GM18907 (cell line): ENCODE data around the gene LEMD2.
A peak's percentile ranks its signal among the peaks of the same experiment; 100 is the strongest.
"Not testable (repeated sequence)": the region's sequence is repeated elsewhere in the genome, so short reads cannot be mapped to it uniquely, and the experiment has no call there.

Experiments used
- ATAC-seq: cut with Tn5 transposase; IDR thresholded peaks from one replicate; pipeline ENCODE4 v1.9.1; 2021; ENCODE audit warnings: mild to moderate bottlenecking, moderate library complexity; ENCODE audit not compliant: unreplicated experiment

The LEMD2 gene

DNA sequence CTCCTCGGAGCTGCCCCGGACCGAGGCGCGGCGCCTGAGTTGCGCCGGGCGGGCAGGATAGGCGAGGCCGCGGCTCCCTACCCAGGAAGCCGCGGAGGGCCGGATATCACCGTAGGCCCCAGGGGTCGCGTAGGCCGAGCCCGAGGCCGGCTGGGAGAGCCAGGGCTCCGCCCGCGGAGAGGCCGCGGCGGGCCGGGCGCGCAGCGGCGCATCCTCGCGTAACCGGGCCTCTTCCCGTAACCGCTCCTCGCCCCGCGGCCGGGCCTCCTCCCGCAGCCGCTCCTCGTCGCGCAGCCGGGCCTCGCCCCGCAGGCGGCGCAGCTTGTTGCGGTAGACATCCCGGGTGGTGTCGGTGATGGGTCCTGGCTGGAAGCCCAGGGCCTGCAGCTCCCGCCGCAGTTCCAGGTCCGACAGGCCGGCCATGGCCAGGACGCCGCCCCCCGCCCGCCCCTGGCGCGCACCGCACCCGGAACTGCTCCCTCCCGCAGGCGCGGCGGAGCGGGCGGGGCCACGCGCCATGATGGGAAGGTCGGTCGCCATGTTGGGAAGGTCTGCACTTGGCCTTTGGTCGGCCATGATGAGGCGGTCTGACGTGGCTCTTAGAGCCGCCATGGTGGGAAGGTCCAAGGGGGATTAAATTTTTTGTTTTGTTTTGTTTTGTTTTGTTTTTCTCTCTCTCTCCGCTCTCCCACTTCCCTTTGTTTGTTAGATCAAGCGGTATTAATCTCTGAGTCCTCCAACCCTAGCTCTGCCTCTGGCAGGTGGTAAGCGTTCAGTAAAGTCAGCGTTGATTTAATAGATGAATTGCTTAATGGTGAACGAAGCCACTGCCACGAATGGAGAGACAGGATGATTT lies at the start of gene LEMD2:
Gene LEMD2 (minus strand): TSS at position 437 of the 856 bp plus-strand sequence. CDS start 14 bp downstream, at position 423.
- ATAC-seq: peak; percentile 85

DNA sequence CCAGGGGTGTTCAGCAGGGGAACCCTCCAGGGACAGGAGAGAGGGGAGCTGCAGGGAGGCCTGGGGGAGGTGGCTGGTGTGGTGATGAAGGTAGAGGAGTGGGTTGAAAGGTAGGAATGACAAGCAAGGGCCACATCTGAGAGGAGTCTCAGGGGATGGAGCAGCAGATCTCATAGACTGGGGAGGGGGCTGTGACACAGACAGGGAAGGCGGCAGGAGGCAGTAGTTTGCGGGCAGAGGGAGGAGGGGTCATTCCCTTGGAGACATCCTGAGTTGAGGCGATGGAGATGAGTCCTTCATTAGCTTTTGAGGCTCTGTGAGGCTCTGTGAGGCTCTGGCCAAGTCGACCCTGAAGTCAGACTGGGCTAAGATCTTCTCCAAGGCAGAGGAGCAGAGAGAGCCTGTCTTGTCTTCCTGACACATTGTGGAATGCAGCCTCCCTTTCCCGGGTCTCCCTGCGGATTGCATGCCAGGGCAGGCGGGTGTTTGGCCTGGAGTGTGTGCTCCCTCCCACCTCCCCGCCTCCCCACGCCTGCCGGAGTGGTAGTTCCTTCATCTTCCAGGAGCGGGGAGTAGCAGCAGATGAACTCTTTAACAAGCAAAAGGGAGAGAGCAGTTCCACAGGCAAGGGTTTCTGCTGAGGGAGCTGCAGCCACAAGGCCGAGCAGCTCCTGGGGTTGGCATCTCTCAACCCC lies 49.2 kb upstream of the LEMD2 start:
- ATAC-seq: no peak

DNA sequence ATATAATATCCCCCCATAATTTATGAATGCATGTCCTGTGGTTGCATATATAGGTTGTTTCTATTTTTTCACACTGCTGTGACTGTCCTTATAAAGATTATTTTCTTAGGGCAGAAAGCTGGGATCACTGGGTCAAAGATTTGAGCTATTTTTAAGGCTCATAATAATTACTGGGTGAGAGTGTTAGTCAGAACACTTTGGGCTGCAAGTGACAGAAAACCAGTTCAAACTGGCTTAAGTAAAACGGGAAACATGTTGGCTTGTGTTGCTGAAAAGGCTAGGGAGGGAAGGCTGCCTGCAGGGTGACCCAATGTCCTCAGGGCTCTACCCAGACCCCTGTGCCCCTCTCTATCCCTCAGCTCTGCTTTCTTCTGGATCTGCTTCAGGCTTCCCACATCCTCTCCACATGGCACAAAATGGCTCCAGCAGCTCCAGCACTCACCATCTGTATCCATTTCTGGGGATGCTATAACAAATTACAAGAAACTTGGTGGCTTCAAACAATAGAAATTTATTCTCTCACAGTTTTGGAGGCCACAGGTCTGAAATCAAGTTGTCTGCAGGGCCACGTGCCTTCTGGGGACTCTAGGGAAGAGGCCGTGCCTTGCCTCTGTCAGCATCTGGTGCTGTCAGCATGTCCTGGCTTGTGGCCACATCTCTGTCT lies 48.0 kb upstream of the LEMD2 start:
- no peak for ATAC-seq

DNA sequence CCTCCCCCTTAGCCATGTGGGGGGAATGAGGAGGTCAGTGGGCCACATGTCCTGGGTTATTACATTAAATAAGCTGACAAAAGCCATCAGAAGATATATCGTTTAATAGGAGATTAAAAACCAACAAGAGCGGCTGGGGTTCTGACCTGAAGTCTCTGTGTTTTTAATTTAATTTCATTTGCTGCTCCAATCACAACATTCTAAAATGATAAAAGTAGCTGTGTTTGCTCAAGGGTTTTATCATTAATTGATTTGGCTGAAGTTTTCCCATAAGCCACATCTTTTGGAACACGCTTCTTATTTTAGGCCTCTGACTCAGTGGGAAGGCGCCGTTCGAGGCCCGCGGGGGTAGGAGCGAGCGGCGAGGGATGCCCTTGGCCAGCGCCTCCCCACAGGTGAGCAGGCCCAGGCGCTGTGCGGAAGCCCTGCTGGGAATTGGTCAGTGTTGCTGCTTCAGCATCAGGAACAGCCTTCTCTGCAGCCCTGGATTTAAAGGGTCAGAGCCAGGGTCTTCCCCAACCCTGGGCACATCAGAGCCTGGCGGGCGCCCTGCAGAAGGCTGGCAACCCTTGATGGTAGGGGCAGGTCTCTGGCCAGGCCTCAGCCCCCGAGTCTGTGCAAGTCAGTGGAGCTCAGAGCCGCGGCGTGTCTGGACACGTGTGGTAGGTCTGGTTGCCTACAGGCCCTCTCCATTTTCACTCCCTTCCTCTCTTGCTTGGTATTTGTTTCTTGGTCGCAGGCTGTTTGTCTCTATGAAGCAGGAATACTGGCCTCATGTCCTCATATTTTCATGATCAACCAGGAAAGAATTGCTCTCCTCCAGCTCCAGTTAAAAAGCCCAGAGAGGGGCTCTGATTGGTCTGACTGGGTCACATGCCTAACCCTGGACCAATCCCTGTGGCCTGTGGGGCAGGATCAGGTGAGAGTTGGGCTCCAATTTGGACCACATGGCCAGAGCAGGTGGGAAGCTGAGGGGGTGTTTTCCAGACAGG lies 45.8 kb upstream of the LEMD2 start:
- no peak for ATAC-seq

DNA sequence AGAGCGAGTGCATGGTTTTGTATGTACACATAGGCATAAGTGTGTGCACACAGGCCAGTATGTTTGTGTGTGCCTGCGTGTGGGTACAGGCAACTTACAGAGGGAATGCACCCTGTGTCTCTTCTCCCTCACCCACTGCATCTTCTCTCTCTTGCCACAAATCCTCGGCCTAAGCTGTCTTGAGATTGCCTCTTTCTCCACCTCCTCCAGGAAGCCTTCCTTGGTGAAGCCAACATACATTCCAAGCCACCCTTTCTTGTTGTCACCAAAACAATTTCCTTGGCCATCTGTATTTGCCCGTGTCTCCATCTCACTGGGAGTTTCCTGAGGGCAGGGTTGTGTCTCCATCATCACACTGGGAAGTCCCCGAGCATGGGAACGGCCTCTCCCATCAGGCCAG lies 44.7 kb upstream of the LEMD2 start:
- no peak for ATAC-seq

DNA sequence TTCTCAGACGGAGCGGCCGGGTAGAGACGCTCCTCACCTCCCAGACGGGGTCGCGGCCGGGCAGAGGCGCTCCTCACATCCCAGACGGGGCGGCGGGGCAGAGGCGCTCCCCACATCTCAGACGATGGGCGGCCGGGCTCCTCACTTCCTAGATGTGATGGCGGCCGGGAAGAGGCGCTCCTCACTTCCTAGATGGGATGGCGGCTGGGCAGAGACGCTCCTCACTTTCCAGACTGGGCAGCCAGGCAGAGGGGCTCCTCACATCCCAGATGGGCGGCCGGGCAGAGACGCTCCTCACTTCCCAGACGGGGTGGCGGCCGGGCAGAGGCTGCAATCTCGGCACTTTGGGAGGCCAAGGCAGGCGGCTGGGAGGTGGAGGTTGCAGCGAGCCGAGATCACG lies 43.9 kb upstream of the LEMD2 start:
- not testable (repeated sequence) for ATAC-seq

DNA sequence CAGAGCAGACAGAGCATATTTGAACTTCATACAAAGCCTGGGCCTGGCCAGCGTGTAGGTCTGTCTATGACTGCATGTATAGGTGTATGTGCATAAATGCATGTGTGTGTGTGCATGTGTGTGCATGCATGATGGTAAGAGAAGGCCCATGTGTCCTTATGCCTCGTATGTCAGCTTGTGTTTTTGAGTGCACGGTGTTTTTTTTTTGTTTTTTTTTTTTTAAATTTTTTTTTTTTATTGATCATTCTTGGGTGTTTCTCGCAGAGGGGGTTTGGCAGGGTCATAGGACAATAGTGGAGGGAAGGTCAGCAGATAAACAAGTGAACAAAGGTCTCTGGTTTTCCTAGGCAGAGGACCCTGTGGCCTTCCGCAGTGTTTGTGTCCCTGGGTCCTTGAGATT lies 42.8 kb upstream of the LEMD2 start:
- not testable (repeated sequence) for ATAC-seq

DNA sequence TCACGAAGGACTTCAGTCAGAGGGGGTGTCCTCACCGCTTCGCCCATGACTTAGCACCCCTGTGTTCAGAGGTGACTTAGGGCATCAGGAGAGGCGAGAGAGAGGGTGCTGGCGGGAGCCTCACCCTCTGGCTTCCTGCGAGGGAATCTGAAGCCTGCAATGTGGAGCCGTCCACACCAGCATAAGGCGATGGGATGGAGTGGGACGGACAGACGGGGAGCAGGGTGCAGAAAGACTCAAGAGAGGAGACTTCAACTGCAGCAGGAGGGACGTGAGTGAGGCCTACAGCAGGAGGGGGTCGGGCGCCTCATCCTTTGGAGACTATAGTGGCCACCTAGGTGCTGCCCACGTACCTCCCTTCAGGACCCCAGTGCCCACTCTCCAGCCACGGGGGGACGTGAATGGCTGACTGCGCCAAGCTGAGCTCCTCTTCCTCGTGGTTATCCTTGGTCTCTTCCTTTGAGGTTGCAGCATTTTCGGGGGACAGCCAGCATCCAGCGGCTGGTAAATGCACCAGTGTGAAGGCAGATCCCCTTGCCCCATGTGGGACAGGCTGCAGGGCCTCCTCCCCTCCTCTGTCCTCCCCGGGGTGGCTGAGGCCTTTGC lies 41.8 kb upstream of the LEMD2 start:
- ATAC-seq: no peak

DNA sequence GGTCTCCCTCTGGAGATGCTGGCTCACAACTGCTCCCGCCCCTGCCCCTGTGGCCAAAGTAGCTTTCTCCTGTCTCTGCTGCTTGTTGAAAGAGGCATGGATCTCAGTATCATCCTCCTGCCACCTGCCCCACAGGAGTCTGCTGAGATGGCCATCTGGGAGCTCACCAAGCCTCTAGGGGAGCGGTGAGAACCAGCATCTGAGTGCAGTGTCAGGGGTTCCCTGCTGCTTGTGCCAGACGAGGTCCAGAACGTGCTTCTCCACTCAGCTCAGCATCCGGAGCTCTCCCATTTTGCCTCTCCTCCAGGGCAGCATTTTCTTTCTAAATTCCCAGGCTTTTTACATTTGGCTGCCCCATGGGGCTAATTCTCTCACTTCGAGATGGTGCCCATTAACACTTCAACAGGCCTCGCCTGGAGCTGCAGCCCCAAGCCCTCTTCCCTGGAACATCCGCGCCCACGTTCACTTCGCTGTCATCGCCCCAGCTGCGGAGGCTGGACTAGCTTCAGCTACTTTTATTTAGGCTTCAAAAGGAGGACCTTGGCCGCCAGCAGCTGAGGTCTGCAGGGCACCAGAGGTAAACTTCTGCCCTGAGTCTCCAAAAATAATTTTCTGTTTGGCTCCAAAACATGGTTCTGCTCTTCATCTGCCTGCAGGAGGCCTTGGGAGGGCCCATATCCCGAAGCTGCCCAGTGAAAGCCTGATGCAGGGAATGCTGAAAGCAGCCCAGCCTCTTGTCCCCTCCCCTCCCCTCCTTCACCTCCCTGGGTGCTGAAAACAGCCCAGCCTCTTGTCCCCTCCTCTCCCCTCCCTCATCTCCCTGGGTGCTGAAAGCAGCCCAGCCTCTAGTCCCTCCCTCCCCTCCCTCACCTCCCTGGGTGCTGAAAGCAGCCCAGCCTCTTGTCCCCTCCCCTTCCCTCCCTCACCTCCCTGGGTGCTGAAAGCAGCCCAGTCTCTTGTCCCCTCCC lies 40.1 kb upstream of the LEMD2 start:
- ATAC-seq: no peak

DNA sequence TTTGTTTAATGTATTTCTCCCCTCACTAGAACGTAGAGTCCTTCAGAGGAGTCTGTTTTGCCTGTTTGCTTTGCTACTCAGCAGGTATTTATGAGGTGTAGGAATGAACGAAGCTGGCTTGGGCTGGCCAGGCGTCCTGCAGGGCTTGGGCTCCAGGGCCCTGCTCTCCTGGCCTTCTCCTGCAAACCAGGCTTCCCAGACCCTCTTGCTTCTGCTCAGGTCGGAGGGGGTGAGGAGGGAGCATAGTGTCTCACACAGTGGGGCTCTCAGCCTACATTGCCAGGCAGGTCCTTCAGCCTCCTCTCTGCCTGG lies 39.5 kb upstream of the LEMD2 start:
- no peak for ATAC-seq

DNA sequence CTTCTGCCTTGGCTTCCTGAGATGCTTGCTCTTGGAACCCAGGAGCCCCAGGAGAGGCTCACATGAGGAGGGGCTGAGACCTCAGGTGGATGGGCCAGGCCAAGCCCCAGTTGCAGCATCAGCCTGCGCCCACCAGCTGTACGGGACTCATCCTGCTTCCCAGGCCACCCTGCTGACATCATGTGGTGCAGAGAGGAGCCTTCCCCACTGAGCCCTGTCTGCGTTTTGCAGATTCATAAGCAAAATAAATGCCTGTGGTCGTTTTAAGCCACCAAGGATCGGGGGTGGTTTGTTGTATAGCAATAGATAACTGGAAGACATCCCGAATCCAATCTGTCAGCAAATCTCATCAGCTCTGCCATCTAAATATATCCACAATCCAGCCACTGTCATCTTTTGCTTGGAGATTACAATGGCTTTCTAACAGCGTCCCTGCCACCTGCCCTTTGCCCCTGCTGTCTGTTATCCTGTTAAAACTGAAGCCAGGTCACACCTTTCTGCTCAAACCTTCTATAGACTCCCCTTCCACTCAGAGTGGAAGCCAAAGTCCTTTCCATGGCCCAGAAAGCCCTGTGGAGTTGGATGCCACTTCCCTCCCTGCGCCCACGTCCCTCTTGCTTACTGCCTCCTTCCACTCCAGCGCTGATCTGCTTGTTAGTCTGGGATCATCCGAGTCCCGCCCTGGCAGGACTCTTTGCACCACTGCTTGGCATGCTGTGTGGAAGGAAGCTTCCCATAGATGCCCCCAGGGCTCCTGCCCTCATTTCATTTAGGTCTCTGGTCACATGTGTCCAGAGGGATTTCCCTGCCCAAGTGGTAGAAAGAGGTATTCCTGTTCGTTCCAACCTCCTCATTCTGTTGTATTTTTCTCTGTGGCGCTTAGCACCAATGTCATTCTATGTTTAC lies 38.9 kb upstream of the LEMD2 start:
- ATAC-seq: no peak

DNA sequence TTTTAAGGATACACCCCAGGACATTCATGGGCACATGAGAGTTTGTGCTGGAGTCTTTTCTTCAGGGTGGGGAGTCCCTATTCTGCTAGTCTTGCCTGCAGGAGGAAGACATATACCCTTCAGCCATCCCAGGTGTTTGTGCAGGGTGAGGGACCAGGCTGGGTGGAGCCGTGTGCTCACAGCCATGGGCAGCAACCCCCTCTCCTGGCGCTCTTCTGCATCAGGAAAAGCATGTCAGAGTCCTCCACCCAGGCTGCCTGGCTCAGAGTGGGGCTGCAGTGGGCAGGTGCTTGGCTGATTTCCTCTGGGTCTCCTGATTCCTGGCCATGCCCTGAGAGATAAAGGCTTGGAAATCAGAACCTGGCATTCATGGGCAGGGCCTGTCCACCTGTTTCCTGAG lies 37.6 kb upstream of the LEMD2 start:
- no peak for ATAC-seq

DNA sequence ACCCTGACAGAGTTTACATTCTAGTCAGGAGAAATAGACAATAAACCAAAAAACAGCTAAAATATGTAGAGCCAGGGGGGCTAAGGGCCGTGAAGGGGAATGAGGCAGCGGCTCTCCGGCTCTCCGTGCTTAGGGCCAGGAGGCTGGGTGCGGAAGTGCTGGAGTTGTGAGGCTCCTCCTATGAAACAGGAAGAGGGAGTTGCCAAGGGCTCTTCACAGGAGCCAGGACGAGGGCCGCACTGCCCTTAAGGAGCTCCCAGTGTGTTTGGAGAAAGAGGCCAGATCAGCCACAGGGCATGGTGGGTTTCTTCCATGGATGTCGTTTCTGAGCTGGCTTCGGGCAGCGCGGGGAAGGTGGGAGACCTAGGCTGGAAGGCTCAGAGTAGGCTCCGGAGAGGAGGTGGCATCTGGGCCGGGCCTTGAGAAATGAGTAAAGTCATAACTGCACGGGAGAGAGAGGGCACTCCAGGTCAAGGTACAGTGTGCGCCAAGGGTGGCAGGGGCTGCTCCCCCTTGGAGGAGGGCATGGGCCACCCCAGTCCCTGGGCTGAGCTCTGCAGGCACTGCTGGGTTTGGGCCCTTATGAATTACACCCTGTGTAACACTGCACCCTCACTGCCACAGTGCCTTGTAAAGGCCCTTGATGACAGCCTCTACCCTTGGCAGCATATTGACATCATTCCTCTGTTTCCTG lies 35.7 kb upstream of the LEMD2 start:
- ATAC-seq: no peak

DNA sequence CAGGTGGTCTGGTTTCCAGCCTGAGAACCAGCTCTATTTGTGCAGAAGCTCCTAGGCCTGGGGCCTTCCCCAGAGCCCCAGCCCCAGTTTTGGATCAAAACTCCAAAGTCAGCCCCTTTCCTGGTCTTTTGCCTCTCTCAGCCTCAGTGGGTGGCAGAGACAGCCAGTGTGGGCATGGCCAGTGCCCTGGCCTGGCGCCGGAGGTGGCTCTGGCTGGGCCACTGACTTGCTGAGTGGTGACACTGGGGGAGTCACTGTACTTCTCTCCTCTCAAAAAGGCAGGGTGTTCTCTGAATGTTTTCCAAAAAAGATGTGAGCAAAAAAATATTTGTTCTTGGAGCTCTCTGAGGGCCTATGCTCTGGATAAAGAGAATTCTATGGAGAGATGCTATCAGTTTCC lies 34.9 kb upstream of the LEMD2 start:
- no peak for ATAC-seq

DNA sequence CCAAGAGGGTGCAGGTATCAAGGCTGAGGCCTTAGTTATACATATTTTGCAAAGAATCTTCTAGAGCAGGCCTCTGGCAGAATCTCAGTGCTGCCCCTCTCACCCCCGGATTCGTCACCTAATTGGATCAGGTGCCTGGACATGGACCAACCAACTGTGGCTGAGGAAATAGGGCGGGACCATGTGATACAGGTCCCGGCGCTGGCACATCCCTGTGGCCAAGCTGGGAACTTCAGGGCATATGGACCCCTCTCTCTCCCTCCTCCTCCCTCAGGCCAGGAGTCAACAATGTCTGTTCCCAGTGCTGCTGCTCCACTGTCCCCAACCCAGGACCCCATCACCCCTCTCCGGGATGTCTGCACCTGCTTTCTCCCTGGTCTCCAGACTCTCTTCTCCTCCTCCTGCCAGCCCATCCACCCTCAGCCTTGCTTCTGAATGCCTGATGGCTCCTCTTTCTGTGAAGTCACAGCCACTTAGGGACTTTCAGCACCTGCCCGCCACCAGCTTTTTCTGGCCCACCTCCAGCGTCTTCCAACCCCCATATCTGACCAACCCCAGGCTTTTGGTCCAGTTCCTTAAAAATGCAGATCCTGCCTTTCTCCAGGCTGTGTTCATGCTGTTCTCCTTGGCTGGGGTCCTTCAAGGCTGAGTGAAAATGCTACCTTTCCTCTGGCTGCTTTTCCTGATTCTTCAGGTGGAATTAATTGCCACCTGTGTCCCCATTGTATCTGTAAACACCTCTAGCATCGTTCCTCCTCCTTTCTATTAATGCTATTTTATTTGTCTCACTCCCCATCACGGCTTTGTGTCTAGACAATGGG lies 33.9 kb upstream of the LEMD2 start:
- no peak for ATAC-seq

DNA sequence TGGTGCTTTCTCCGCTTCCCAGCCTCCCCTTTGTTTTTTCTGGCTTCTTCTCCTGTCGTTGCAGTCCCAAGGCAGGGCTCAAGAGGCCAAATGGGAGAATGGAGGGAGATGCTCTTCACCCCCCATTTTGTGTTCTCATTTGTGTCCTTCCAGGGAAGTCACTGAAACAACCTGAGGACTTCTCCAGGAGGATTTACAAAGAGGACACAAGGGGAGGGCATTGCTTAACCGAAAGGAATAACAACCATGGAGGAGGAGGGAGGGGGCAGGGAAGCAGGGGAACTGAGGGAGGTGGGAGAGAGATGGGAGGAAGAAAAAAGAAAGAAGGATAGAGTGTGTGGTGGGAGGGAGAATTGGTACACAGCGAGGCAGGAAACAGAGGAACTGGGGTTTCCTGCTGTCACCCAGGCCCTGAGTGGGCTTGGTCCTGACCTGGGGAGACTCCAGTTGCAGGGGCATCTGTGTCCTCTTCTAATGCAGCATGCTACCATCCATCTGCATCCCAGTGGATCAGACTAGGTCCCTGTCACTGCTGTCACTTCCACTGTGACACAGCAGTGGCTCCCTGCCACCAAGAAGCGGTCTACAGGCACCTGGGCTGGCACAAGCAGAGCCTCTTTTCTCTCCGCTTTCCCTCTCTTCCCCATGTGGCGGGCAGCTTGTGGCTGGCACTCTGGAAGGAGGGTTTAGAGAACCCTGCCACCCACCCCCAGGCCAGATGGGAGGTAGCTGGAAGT lies 32.0 kb upstream of the LEMD2 start:
- no peak for ATAC-seq
